Smooth muscle cell of the umbilical artery (primary cell): ENCODE data around the gene SPOCK3. TPM values are rescaled to one million over a fixed set of nuclear protein-coding genes. Genes with fewer than 3 reads are reported as not detected.

ENCODE experiments used
- total RNA-seq: library from RNA; depleted of rRNA; stranded (reverse); fragments of >200 nt; gene quantifications from 2 replicates; pipeline ENCODE4 v1.2.3, GENCODE V29; 2014

Gene SPOCK3
- total RNA-seq = 1.4 and 3.6 TPM in 2 replicates

DNA sequence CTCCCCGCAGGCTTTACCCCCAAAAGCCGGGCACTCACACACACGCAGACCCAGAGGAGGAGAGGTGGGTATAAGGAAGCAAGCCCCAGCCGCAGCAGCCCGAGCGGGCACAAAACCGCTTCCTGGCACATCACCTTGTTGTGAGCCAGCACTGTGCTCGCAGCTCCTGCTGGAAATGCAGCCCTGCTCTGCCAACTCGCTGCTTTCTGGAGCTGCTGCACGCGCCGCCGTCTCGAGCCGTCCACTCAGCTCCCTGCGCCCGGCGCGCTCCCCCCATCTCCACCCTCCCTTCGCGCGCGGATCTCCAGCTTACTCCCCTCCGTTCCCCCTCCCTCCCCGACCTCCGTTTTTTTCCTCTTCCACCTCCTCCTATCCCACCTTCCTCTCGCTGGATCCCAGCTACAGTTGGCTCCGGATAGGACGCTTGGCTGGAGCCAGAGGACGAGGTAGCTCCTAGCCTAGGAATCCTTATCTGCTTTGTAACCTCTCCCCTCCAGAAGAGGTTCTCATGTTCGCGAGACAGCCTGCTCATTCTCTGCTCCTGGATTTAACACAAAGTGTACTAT lies at the start of gene SPOCK3:
Gene SPOCK3, minus strand, starts transcription at position 179 of the 566 bp plus-strand sequence.

